Nephron progenitor cell (in vitro differentiated cells): ENCODE data around the gene PRKCA.
"Not testable (repeated sequence)": the region's sequence is repeated elsewhere in the genome, so short reads cannot be mapped to it uniquely, and the experiment has no call there.

Experiments
- DNase-seq: peaks from one replicate; pipeline ENCODE4 v3.0.0; 2021
- H3K27ac Mint-ChIP-seq: 2 replicates; pipeline ENCODE4 v1.8.0; 2021; ENCODE audit warnings: mild to moderate bottlenecking, moderate library complexity, mixed read lengths
- H3K27me3 Mint-ChIP-seq: 2 replicates; pipeline ENCODE4 v1.8.0; 2021; ENCODE audit warnings: mild to moderate bottlenecking, low read depth, mixed read lengths; ENCODE audit not compliant: poor library complexity
- H3K36me3 Mint-ChIP-seq: 2 replicates; pipeline ENCODE4 v1.8.0; 2021; ENCODE audit warnings: low read depth, mixed read lengths
- H3K4me1 Mint-ChIP-seq: 2 replicates; pipeline ENCODE4 v1.8.0; 2021; ENCODE audit warnings: mixed read lengths
- H3K4me3 Mint-ChIP-seq: 2 replicates; pipeline ENCODE4 v1.8.0; 2021; ENCODE audit warnings: mild to moderate bottlenecking, moderate library complexity, mixed read lengths
- H3K9me3 Mint-ChIP-seq: 2 replicates; pipeline ENCODE4 v1.8.0; 2021; ENCODE audit warnings: mild to moderate bottlenecking, moderate library complexity, mixed read lengths
- TF ChIP-seq, protein P1 (sequence below): fragments of 200-600 bp; sonication (generic); IDR thresholded peaks from 2 replicates; pipeline ENCODE4 v1.5.0; 2021; ENCODE audit warnings: antibody characterized with exemption

The PRKCA gene

DNA sequence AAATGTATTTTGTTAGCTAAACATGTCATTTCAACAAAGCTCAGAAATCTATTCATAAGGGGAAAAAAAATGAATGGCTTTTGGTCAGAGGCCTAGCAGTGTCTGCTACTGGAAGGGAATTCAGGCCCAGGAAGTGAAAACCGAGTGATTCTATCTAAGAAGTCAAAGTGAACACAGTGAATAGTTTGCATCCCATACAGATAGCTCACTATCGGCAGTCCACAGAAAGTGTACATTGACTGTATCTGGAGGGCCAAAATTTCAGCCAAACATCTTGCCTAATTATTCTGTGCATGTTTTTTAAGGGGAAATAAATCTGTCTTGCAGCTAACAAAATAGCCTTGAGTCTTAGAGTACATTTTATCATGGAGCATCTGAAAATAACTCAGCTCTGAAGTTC lies 318.1 kb downstream of the PRKCA start:
- Mint-ChIP-seq H3K4me3 (no peak overlapping the region), H3K9me3 (no peaks in the 10 kb centered on the region), H3K27ac (no peak overlapping the region), H3K27me3 (peaks cover 4% of the 10 kb centered on the region), H3K36me3 (no peaks in the 10 kb centered on the region), H3K4me1 (peaks cover 6% of the 10 kb centered on the region)
- TF ChIP-seq, protein P1, sequence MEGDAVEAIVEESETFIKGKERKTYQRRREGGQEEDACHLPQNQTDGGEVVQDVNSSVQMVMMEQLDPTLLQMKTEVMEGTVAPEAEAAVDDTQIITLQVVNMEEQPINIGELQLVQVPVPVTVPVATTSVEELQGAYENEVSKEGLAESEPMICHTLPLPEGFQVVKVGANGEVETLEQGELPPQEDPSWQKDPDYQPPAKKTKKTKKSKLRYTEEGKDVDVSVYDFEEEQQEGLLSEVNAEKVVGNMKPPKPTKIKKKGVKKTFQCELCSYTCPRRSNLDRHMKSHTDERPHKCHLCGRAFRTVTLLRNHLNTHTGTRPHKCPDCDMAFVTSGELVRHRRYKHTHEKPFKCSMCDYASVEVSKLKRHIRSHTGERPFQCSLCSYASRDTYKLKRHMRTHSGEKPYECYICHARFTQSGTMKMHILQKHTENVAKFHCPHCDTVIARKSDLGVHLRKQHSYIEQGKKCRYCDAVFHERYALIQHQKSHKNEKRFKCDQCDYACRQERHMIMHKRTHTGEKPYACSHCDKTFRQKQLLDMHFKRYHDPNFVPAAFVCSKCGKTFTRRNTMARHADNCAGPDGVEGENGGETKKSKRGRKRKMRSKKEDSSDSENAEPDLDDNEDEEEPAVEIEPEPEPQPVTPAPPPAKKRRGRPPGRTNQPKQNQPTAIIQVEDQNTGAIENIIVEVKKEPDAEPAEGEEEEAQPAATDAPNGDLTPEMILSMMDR, result no peak
- DNase-seq, result no peak

- H3K4me1 Mint-ChIP-seq, result peaks cover 11% of the 10 kb centered on the region
- H3K27me3 Mint-ChIP-seq, H3K9me3 Mint-ChIP-seq, H3K27ac Mint-ChIP-seq, H3K4me3 Mint-ChIP-seq, DNase-seq, H3K36me3 Mint-ChIP-seq: not testable (repeated sequence)
Observed at GRCh38 chr17:66624630-66625029, 322.2 kb downstream of the PRKCA start.

GRCh38 chr17:66625311-66625767 lies 322.9 kb downstream of the PRKCA start:
- Mint-ChIP-seq H3K9me3 (no peaks in the 10 kb centered on the region), H3K36me3 (no peaks in the 10 kb centered on the region), H3K27me3 (no peaks in the 10 kb centered on the region), H3K27ac (no peak overlapping the region), H3K4me1 (peaks cover 11% of the 10 kb centered on the region), H3K4me3 (no peak overlapping the region)
- DNase-seq, result no peak
- TF ChIP-seq, protein P1, result peak; percentile 46

DNA sequence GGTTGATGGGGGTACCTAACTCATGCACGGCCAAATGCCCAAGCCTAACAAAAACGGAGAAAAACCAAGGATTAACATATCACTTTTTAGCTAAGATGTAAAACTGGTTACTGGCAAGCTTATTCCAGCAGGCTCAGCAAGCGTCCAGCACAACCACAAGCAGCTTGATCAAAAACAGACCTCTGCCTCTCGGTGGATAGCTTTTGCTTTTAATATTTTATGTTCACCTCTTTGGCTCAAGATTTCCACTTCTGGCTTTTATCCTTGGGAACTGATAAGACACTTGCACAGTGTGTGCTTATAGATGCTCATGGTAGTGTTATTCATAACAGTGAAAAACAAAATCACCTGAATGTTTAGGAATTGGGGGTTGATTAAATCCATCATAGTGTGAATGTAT lies 325.6 kb downstream of the PRKCA start:
- H3K27ac Mint-ChIP-seq, result peak overlapping the region; percentile 55
- no peaks in the 10 kb centered on the region for H3K9me3 Mint-ChIP-seq
- H3K4me3 Mint-ChIP-seq, result no peak overlapping the region
- H3K27me3 Mint-ChIP-seq, result no peaks in the 10 kb centered on the region
- no peaks in the 10 kb centered on the region for H3K36me3 Mint-ChIP-seq
- no peak for DNase-seq
- H3K4me1 Mint-ChIP-seq, result peaks cover 5% of the 10 kb centered on the region
- TF ChIP-seq, protein P1, result no peak

GRCh38 chr17:66629762-66630161 lies 327.3 kb downstream of the PRKCA start:
- Mint-ChIP-seq H3K36me3 (no peaks in the 10 kb centered on the region), H3K27ac (no peak overlapping the region), H3K27me3 (no peaks in the 10 kb centered on the region), H3K9me3 (no peaks in the 10 kb centered on the region), H3K4me3 (no peak overlapping the region), H3K4me1 (peaks cover 5% of the 10 kb centered on the region)
- TF ChIP-seq, protein P1, result no peak
- no peak for DNase-seq

DNA sequence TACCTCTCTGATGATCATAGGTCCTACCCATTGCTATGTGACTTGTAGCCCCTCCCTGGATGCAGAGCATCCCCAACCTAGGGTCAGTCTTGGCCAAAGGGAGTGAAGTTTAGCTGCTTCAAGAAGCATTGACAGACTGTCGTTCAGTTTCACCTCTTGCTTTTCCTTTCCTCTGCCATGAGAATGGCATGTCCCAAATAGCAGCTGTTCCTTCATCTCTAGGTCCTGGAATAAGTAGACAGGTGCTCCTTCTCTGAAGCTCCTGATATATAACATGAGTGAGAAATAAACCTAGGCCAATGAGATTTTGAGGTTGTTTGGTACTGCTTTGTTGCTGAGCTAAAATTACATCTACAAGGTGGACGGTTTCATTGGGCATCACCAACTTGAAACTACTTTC lies 328.0 kb downstream of the PRKCA start:
- Mint-ChIP-seq H3K27me3 (no peaks in the 10 kb centered on the region), H3K36me3 (no peaks in the 10 kb centered on the region), H3K27ac (no peak overlapping the region), H3K4me3 (no peak overlapping the region), H3K9me3 (no peaks in the 10 kb centered on the region), H3K4me1 (peaks cover 5% of the 10 kb centered on the region)
- TF ChIP-seq, protein P1, result no peak
- no peak for DNase-seq
